ENCODE measurements around the gene PTP4A2.

Gene PTP4A2

GRCh38 chr1:31857863-31858262 lies 80.3 kb downstream of the PTP4A2 start:
- DNase-seq, result no peak

All from RPMI8226 (cell line).